DMS 273 (cell line): Measurements from ENCODE around the gene COL5A1.

ENCODE experiments used
- DNase-seq: peaks from one replicate; lab custom pipeline; 2025; ENCODE audit not compliant: unreplicated experiment; lab: John Stamatoyannopoulos, UW

COL5A1 gene

GRCh38 chr9:134830126-134830525, 188.5 kb downstream of the COL5A1 start:
- DNase-seq, result peak; percentile 78

- no peak for DNase-seq
Observed at GRCh38 chr9:134830926-134831720, 189.5 kb downstream of the COL5A1 start.

- no peak for DNase-seq
Observed at GRCh38 chr9:134832471-134832870, 190.9 kb downstream of the COL5A1 start.

- peak; percentile 84 for DNase-seq
Observed at GRCh38 chr9:134833294-134833880, 191.8 kb downstream of the COL5A1 start.

GRCh38 chr9:134834217-134834956, 192.8 kb downstream of the COL5A1 start:
- peak; percentile 80 for DNase-seq

GRCh38 chr9:134834957-134835419, 193.4 kb downstream of the COL5A1 start:
- DNase-seq, result no peak

- no peak for DNase-seq
Observed at GRCh38 chr9:134835448-134835847, 193.8 kb downstream of the COL5A1 start.

GRCh38 chr9:134835987-134836386, 194.4 kb downstream of the COL5A1 start:
- DNase-seq, result no peak

GRCh38 chr9:134836406-134836970, 194.9 kb downstream of the COL5A1 start:
- DNase-seq, result no peak

GRCh38 chr9:134837529-134837928, 195.9 kb downstream of the COL5A1 start:
- DNase-seq, result no peak

GRCh38 chr9:134838651-134839454, 197.2 kb downstream of the COL5A1 start:
- no peak for DNase-seq

GRCh38 chr9:134839455-134840125, 198.0 kb downstream of the COL5A1 start:
- no peak for DNase-seq

GRCh38 chr9:134840511-134840910, 198.9 kb downstream of the COL5A1 start:
- no peak for DNase-seq

GRCh38 chr9:134841180-134841904, 199.7 kb downstream of the COL5A1 start:
- DNase-seq, result peak; percentile 27

- no peak for DNase-seq
Observed at GRCh38 chr9:134842321-134842720, 200.7 kb downstream of the COL5A1 start.

GRCh38 chr9:134843740-134844139, 202.1 kb downstream of the COL5A1 start:
- DNase-seq, result no peak

GRCh38 chr9:134844821-134845220, 203.2 kb downstream of the COL5A1 start:
- no peak for DNase-seq

GRCh38 chr9:134846187-134846586, 204.6 kb downstream of the COL5A1 start:
- no peak for DNase-seq

GRCh38 chr9:134846699-134847098, 205.1 kb downstream of the COL5A1 start:
- DNase-seq, result no peak
